B cell (primary cell): ENCODE measurements around the gene ESD.

Experiments
- CTCF ChIP-seq: fragments of 200-600 bp; IDR thresholded peaks from one replicate; pipeline ENCODE4 v1.8.0; 2022; ENCODE audit warnings: antibody characterized with exemption, mild to moderate bottlenecking
- EZH2 ChIP-seq: IDR thresholded peaks from 2 replicates; pipeline ENCODE4 v1.6.1; 2012; ENCODE audit warnings: borderline replicate concordance, low read depth, mild to moderate bottlenecking, moderate library complexity, low read length; ENCODE audit not compliant: insufficient read depth, poor library complexity, severe bottlenecking

- TF ChIP-seq EZH2 (no peak), CTCF (peak; percentile 93)
Measured at GRCh38 chr13:46831588-46832194, 34.7 kb upstream of the ESD start.
